NCI-H146 treated with DMSO at 0.1 percent for 48 hours (cell line): ENCODE data around the gene GALNTL6.
A peak's percentile ranks its signal among the peaks of the same experiment; 100 is the strongest.
"Not testable (repeated sequence)": the region's sequence is repeated elsewhere in the genome, so short reads cannot be mapped to it uniquely, and the experiment has no call there.

Experiments
- DNase-seq: peaks from one replicate; lab custom pipeline; 2025; ENCODE audit not compliant: unreplicated experiment; lab: John Stamatoyannopoulos, UW

The GALNTL6 gene

DNA sequence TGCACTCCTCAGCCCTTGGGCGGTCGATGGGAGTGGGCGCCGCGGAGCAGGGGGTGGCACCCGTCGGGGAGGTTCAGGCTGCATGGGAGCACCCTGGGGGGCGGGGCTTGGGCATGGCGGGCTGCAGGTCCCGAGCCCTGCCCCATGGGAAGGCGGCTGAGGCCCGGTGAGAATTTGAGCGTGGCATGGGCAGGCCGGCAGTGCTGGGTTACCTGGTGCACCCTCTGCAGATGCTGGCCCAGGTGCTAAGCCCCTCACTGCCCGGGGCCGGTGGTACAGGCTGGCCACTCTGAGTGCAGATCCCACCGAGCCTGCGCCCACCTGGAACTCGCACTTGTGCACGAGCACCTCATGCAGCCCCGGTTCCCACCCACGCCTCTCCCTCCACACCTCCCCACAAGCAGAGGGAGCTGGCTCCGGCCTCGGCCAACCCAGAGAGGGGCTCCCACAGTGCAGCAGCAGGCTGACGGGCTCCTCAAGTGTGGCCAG, 556.3 kb downstream of the GALNTL6 start:
- DNase-seq = no peak

DNA sequence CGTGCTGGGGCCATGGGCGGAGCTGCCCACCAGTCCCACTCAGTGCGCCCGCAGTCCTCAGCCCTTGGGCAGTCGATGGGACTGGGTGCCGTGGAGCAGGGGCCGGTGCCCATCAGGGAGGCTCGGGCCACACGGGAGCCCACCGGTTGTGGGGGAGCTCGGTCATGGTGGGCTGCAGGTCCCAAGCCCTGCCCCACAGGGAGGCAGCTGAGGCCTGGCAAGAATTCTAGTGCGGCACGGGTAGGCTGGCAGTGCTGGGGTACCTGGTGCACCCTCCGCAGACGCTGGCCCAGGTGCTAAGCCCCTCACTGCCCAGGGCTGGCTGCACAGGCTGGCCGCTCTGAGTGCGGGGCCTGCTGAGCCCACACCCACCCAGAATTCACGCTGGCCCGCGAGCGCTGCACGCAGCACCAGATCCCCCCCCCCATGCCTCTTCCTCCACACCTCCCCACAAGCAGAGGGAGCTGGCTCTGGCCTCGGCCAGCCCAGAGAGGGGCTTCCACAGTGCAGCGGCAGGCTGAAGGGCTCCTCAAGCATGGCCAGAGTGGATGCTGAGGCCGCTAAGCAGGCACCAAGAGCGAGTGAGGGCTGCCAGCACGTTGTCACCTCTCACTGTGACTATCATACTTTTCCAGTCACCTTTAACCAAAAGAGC, 564.4 kb downstream of the GALNTL6 start:
- no peak for DNase-seq

DNA sequence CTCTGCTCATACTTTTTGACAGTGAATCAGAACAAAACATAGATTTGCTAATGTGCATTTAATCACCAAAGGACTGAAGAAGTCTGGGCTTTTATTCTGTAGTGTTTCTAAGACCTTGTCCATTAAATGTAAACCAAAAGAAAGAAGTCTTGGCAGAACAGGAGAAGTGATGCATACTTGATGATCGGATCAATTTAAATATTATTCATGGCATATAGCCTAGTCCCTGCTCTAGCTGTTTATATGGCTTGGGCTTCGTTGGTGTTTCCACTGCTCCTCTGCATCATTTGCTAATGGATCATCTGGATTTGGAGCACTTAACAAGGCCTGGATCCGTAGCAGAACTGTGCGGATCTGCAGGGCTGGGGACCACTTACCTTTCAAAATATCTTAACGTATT, 566.6 kb downstream of the GALNTL6 start:
- DNase-seq = no peak

DNA sequence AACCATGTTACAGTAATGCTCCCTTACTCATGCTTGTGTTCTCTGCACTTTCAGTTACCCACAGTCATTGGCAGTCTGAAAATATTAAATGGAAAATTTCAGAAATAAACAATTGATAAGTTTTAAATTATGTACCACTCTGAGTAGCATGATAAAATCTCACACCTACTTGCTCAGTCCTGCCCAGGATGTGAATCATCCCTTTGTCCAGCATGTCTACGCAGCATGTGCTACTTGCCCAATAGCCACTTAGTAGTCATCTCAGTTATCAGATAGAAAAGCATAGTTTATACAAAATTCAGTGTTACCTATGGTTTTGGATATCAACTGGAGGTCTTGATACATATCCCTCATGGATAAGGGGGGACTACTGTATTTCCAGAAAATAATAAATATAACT, 577.1 kb downstream of the GALNTL6 start:
- DNase-seq = no peak

DNA sequence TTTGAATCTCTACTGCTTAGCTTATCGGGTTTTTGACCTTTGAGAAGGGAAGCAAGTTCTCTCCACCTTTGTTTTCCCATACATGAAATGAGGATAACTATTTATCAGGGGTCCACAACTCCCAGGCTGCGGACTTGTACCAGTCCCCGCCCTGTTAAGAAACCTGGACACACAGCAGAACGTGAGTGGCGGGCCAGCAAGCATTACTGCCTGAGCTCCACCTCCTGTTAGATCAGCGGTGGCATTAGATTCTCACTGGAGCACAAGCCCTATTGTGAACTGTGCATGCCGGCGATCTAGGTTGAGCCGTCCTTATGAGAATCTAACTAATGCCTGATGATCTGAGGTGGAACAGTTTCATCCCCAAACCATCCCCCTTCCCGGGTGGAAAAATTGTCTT, 579.5 kb downstream of the GALNTL6 start:
- peak; percentile 9 for DNase-seq

DNA sequence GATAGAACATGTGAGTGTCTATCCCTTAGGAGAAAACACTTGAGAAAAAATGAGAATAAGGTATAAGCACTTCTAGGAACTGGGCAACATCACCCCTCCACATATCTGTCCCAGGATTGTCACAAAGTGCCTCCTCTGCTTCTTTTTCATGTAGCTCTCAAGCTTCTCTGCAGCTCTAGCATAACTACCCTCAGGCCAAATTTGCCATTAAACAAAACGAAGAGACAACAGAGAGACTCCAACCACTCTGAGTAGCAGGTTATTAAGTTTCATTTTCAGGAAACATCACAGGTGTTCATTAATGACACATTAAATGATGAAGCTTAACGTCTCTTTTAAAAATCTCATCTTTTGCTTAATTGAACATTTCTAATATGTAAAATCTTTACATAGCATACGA, 580.0 kb downstream of the GALNTL6 start:
- peak; percentile 62 for DNase-seq

DNA sequence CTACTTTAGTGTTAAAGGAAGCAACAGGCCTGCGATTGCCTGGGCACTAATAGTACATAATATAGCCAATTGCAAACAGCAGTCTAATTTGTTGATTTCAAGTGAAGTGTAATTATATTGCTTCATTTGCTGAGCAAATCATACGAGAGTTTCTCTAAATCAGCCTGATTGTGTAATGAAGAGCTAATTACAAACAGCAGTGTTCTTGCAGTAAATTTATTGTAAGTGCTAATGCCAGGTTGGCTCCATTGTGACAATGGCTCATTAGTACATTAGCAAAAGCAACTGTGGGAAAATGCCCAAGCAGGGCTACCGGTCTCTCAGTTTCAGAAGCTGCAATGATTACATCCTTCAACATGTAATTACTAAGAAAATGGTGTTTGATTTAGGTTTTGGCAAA, 591.5 kb downstream of the GALNTL6 start:
- DNase-seq = peak; percentile 14

DNA sequence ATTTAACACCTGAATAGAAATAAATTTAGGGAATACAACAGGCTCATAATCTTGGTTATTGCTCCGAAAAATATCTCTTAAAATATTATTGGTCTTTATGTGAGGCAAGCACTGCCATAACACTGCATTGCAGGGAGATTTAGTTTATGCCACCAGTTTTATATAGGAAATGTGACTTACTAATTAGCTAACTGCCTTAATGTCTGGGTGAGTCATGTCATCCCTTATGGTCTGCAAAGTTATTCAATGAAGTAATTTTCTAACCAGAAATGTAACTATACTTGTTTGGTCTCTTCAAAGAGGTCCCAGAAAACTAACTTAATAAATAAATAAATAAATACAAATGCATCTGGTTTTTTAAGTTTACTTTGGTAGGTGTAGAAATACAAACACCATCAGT, 597.2 kb downstream of the GALNTL6 start:
- no peak for DNase-seq

DNA sequence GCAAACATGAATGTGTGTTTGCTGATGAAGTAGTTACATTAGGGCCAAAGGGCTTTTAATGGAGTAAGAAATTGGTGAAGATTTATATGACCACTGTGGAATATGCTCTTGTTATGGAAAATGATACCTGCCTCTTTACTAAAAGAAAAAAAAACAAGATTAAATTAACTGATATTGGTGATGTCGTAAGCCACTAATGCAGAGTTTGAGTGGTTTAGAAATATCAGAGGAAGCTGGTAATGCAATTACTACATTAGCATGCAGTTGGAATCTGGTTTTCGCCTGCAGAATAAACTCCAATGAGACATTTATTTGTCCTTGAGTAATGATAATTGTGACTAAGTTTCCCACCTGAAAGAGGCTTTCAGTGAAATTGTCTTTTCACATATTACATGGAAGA, 597.9 kb downstream of the GALNTL6 start:
- peak; percentile 32 for DNase-seq

DNA sequence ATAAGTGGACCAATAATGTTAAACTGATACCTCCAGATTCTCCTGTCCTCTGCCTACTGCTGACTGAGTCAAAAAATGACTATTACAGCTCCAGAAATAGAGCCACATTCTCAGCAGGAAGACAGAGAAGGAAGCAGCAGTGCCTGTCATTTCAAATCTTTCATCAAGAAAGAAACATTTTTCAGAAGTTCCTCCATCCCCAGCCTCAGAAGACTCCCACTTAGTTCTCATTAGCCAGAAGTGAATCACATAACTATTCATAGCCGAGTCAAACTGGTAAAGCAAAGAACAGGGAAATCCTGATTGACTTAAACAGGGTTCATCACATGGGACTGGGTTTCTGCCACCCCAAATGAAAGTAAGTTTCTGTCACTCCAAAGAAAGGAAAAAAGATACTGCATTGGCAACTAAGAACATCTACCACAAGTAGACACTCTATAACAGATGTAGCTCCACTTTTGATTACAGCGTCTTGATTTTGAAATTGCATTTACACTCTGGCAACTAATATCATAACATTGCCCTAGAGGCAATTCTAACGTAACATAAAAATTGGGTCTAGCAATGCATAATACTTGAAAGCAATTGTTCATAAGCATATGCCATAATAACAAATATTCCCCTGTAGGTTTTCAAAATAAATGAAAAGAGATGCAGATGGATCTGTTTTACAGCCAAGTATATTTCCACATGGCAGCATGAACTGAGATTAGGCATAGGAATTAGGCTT, 599.8 kb downstream of the GALNTL6 start:
- no peak for DNase-seq

DNA sequence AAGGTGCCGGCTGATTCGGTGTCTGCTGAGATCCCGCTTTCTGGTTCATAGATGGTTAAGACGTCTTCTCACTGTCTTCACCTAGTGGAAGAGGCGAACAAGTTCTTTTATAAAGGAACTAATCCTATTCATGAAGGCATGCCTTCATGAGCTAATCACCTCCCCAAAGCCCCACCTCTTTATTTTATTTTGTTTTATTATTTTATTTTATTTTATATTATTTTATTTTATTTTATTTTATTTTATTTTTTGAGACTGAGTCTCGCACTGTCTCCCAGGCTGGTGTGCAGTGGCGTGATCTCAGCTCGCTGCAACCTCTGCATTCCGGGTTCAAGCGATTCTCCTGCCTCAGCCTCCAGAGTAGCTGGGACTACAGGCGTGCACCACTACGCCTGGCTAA, 615.8 kb downstream of the GALNTL6 start:
- DNase-seq = not testable (repeated sequence)

DNA sequence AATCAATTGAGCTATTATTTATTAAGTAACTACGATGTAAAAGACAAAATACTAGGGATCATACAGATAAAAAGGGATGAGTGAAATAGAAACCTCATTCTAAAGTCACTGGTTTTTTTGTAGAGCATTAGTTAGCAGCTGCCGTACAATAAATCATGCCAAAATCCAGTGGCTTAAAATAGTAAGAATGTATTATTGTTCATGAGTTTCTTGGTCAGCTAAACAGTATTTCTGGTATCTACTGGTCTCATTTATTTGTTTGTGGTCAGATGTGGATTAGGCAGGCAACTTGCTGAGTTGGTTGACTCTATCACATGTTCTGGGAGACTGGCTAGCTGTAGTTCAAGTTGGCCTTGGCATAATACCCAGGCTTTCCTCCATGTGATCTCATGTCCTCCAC, 667.3 kb downstream of the GALNTL6 start:
- DNase-seq = no peak

DNA sequence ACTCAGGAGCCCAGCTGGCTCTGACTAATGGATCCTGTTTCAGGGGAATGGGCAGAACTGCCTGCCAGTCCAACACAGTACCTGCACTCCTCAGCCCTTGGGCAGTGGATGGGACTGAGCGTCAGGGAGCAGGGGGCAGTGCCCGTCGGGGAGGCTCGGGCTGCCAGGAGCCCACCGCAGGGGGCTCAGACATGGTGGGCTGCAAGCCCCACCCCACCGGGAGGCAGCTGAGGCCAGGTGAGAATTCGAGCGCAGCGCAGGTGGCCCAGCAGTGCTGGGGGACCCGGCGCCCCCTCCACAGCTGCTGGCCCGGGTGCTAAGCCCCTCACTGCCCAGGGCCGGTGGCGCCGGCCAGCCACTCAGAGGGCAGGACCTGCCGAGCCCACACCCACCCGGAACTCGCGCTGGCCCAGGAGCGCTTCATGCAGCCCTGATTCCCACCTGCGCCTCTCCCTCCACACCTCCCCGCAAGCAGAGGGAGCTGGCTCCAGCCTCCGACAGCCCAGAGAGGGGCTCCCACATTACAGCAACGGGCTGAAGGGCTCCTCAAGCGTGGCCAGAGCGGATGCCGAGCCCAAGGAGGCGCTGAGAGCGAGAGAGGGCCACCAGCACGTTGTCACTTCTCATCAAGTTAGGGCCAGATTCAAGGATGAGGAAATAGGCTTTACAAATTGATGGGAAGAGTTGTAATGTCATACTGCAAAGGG, 668.8 kb downstream of the GALNTL6 start:
- no peak for DNase-seq

DNA sequence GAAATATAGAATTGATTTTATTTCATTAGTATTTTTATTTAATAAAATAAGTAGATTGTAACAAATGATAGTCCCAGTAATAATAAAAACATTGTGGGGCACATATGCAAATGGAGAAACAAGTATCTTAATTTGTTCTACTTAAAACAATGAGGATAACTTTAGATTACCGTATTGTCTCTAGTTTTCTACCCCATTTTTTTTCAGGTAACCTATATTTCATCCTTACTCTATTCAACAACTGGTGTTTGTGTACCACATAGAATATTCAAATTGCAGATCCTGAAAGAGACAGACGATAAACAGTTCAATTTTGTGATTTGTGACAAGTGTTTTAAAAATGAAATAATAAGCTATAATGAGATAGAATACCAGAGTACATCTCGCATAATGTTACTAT, 671.8 kb downstream of the GALNTL6 start:
- DNase-seq = no peak

DNA sequence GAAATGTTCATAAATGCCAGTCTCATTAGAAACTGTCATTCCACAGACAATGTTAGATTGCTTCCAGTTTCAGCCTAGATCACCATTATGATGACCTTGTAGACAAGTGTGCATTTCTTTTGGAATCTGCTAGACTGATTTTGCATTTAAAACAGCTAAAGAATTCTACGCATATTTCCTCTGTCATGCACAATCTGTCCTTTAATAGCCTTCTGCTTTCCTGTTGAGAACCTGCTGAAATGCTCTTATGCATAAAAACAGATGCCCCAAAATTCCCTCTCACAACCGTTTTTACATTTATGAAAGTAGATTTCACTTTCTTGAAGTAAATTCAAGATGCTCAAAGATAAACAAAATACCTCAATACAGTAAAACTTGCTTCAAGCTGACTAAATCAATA, 673.3 kb downstream of the GALNTL6 start:
- no peak for DNase-seq

DNA sequence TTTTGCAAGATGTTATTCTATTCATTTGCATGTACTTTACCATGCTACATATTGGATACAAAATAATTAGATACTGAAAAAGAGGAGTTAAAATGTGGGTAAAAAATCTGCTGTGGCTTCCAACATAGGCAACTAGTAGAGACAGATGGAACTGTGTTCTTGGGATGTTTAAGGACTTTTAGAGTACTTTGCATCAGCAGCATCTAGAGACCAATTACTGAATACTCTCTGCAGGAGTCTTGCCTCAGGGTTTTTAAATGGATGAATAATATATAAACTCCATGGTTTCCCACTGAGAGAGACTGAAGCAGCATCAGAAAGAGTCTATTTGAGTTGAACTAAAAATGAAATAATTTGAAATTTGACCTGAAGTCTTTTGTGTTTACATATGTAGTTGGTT, 676.7 kb downstream of the GALNTL6 start:
- peak; percentile 88 for DNase-seq

DNA sequence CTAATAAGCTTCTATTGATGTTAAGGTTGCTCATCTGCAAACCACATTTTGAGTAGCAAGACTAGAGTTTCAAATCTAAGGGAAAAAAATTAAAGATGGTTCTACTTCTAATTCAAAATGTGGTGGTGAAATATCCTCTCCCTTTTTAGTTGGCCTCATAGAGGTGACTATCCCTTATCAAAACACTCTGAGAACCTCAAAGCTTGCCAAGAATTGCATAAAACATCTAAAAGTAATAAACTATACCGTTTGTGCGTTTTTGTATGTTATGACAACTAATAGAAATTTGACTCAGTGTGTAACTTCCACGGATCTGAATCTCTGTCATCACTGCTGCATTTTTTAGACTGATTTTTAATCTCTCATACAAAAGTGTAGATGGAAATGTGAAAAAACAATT, 682.6 kb downstream of the GALNTL6 start:
- DNase-seq = no peak

DNA sequence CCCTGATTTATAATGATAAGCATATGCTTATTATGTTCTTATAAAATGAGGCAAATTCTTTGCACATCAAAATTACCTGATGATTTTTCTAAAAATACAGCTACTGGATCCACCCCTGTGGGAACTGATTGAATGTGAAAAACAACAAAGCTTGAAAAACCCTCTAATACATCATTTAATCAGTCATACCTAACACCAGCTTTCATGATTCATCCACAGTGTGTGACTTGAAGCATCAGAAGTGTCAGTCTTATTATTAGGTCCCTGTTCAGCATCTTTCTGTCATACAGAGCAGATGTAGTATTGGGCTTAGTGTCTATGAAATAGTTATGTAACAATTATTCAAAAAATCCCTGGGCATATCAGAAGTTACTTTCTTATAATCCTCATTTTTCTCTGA, 684.1 kb downstream of the GALNTL6 start:
- no peak for DNase-seq

DNA sequence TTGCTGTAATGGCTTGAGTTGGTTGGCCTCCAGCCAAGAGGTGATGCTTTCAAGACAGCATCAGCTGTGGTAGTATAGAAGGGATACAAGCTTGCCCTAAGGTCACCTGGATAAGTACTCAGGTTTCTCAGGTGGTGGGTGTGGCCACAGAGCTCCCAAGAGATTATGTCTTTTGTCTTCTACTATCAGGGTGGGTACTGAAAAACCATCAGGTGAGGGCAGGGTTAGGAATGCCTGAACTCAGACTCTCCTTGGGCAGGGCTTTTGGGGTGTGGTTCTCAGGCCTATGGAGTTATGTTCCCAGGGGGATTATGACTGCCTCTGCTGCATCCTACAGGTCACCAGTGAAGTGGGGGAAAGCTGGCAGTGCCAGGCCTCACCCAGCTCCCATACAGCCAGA, 700.8 kb downstream of the GALNTL6 start:
- DNase-seq = peak; percentile 5

DNA sequence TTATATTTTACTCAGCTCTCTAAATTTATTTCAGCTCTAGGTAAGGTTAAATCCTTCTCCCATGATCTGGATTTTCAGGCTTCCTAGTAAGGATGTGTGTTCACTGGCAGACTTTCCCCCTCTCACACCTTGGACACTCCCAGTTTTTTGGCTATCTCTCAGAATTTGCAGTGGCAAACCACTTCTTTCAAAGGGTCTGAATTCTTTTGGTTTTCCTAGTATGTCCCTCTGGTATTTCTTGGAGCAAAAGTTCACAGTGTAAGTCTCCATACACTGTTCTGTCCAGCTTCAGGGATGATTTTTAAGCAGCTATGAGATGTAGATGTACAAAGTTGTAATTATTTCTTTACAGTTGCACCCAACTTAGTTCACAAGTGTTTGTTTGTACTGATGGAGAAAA, 701.6 kb downstream of the GALNTL6 start:
- DNase-seq = no peak

DNA sequence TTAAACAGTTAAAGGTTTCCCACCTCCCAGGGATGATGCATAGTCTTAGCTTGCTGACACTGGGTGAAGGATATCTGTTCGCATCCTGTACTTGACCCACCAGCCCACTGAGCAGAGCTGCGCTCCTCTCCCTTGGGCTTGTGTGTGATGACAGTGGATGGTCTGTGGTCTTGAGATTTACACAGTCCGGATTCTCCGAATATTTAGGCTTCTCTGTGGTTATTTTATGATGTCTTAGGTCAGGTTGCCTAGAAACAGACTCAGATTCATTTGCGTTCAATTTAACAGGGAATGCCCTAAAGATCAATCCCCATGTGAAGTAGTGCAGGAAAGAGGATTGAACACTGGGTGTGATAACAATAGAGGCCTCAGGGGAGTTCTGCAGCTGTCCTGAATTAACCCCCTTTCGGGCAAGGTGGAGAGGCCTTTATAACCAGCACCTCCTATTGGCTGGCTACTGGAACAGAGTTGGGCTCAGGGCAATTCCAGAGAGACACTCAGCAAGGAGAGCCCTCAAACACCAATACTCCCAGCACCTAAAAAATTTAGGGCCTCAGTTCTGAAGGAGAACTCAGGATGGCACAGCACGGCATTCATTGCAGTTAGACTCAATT, 702.2 kb downstream of the GALNTL6 start:
- no peak for DNase-seq

DNA sequence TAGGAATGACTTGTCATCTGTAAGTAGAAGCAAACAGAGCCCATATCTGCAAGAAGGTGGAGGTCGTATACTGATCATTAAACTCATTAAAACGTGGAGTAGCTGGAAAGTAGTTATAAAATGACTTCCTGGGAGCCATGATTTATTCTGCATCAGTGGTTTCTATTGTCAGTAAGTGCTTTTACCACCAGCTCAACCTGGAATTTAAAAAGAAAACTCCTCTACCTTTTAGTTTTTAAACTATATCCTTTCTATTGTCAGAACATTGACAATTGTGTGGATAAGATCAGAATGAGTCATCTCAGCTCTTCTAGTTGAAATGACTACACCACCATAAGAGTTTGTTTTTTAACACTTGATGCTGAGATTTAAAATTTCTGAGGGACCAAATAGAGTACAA, 704.2 kb downstream of the GALNTL6 start:
- no peak for DNase-seq
